Neuronal stem cell (in vitro differentiated cells): Measurements from ENCODE around the gene SH3GLB1.

Experiments
- DNase-seq: peaks from one replicate; pipeline ENCODE4 v3.0.0-alpha.2; 2013; ENCODE audit warnings: low spot score
- H2AFZ ChIP-seq: one replicate; pipeline ENCODE4 v1.6.1; 2013; ENCODE audit warnings: mild to moderate bottlenecking, low read length, inconsistent platforms
- H2AK5ac ChIP-seq: 2 replicates; pipeline ENCODE4 v1.6.1; 2013; ENCODE audit warnings: low read depth, mild to moderate bottlenecking, inconsistent platforms, low read length, moderate library complexity, mixed read lengths
- H2BK120ac ChIP-seq: 2 replicates; pipeline ENCODE4 v1.6.1; 2013; ENCODE audit warnings: low read depth, mild to moderate bottlenecking, inconsistent platforms, low read length, moderate library complexity, mixed read lengths
- H2BK12ac ChIP-seq: one replicate; pipeline ENCODE4 v1.6.1; 2013; ENCODE audit warnings: low read length, inconsistent platforms
- H2BK15ac ChIP-seq: 2 replicates; pipeline ENCODE4 v1.6.1; 2013; ENCODE audit warnings: mild to moderate bottlenecking, low read length, inconsistent platforms, mixed read lengths
- H2BK5ac ChIP-seq: one replicate; pipeline ENCODE4 v1.6.1; 2013; ENCODE audit warnings: inconsistent platforms, mild to moderate bottlenecking, low read length, moderate library complexity
- H3K14ac ChIP-seq: one replicate; pipeline ENCODE4 v1.6.1; 2013; ENCODE audit warnings: low read length, inconsistent platforms
- H3K18ac ChIP-seq: 2 replicates; pipeline ENCODE4 v1.6.1; 2013; ENCODE audit warnings: low read length, inconsistent platforms
- H3K23ac ChIP-seq: 2 replicates; pipeline ENCODE4 v1.6.1; 2013; ENCODE audit warnings: low read depth, mild to moderate bottlenecking, mixed read lengths, low read length, inconsistent platforms; ENCODE audit not compliant: poor library complexity
- H3K27ac ChIP-seq: replicated peaks from 3 replicates; pipeline ENCODE4 v1.5.1; 2013; ENCODE audit warnings: low read length, inconsistent platforms
- H3K27me3 ChIP-seq, 3 experiments: 2 replicates each; pipeline ENCODE4 v1.6.1; 2013; ENCODE audit warnings: low read length in 3 of 3, mild to moderate bottlenecking in 2 of 3, inconsistent platforms in 1 of 3, low read depth in 1 of 3, mixed read lengths in 1 of 3, moderate library complexity in 1 of 3; ENCODE audit not compliant: control insufficient read depth in 3 of 3, insufficient read depth in 3 of 3
- H3K36me3 ChIP-seq, 2 donors: replicated peaks in 1 of 2; 2 replicates each; pipeline ENCODE4 v1.6.1; 2013; ENCODE audit warnings: low read length in 2 of 2; ENCODE audit not compliant: control insufficient read depth in 2 of 2, insufficient read depth in 2 of 2
- H3K4ac ChIP-seq: 2 replicates; pipeline ENCODE4 v1.6.1; 2013; ENCODE audit warnings: inconsistent platforms, mild to moderate bottlenecking, low read length, moderate library complexity
- H3K4me1 ChIP-seq, 2 donors: 1 replicate in 1 of 2; 2 replicates in 1 of 2; pipeline ENCODE4 v1.6.1; 2013; ENCODE audit warnings: low read length in 2 of 2, low read depth in 1 of 2; ENCODE audit not compliant: control insufficient read depth in 2 of 2, insufficient read depth in 1 of 2
- H3K4me2 ChIP-seq: one replicate; pipeline ENCODE4 v1.6.1; 2013; ENCODE audit warnings: mild to moderate bottlenecking, low read length, inconsistent platforms; ENCODE audit not compliant: insufficient read depth, poor library complexity, severe bottlenecking
- H3K4me3 ChIP-seq, 2 donors: 2 replicates each; pipeline ENCODE4 v1.5.1; 2013; ENCODE audit warnings: low read length in 2 of 2, mild to moderate bottlenecking in 2 of 2, inconsistent platforms in 1 of 2, moderate library complexity in 1 of 2
- H3K79me1 ChIP-seq: one replicate; pipeline ENCODE4 v1.6.1; 2013; ENCODE audit warnings: low read depth, mild to moderate bottlenecking, inconsistent platforms, low read length, moderate library complexity
- H3K9ac ChIP-seq: one replicate; pipeline ENCODE4 v1.6.1; 2013; ENCODE audit warnings: mild to moderate bottlenecking, low read depth, low read length, inconsistent platforms; ENCODE audit not compliant: poor library complexity
- H3K9me3 ChIP-seq, 2 donors: replicated peaks in 1 of 2; 2 replicates each; pipeline versions ENCODE3 to v1.6.1; 2013; ENCODE audit warnings: low read length in 2 of 2, mild to moderate bottlenecking in 2 of 2, inconsistent platforms in 1 of 2, low read depth in 1 of 2, mixed read lengths in 1 of 2, moderate library complexity in 1 of 2; ENCODE audit not compliant: control insufficient read depth in 2 of 2, insufficient read depth in 1 of 2
- H4K8ac ChIP-seq: one replicate; pipeline ENCODE4 v1.6.1; 2013; ENCODE audit warnings: low read depth, mild to moderate bottlenecking, inconsistent platforms, low read length, moderate library complexity
- H4K91ac ChIP-seq: one replicate; pipeline ENCODE4 v1.6.1; 2013; ENCODE audit warnings: low read length, low read depth, mild to moderate bottlenecking, inconsistent platforms; ENCODE audit not compliant: poor library complexity
- WGBS, 2 donors: extraction: QIAGEN DNeasy Blood & Tissue Kit; methylation state at CpG; one replicate each; pipeline ENCODE4 v1.1.7; 2013; ENCODE audit warnings: missing lambda C conversion rate in 2 of 2, mixed read lengths in 1 of 2; ENCODE audit not compliant: insufficient read length in 2 of 2, insufficient replicate concordance in 1 of 2; ENCODE audit errors: extremely low coverage in 2 of 2; 5-methylcytosine and 5-hydroxymethylcytosine counted together

The SH3GLB1 gene

GRCh38 chr1:86775395-86775794 lies 71.0 kb downstream of the SH3GLB1 start:
- no peak overlapping the region for H2BK15ac ChIP-seq
- DNase-seq, result no peak
- H3K23ac ChIP-seq, result no peak overlapping the region
- no peaks in the 10 kb centered on the region for H3K36me3 ChIP-seq
- no peaks in the 10 kb centered on the region for H3K79me1 ChIP-seq
- peak overlapping the region; percentile 43 for H2AFZ ChIP-seq
- H3K27ac ChIP-seq, result no peak overlapping the region
- H2AK5ac ChIP-seq, result no peak overlapping the region
- H3K27me3 ChIP-seq, result no peaks in the 10 kb centered on the region
- no peak overlapping the region for H3K9ac ChIP-seq
- H3K9me3 ChIP-seq, result no peaks in the 10 kb centered on the region
- peaks cover 7 to 10% of the 10 kb centered on the region in 2 donors for H3K4me1 ChIP-seq
- no peak overlapping the region for H4K91ac ChIP-seq
- no peak overlapping the region for H2BK5ac ChIP-seq
- no peak overlapping the region for H3K18ac ChIP-seq
- no peak overlapping the region for H3K4me3 ChIP-seq
- no peak overlapping the region for H4K8ac ChIP-seq
- WGBS, 2 donors, result no CpG with 5 or more reads among the region's 1 CpG
- H2BK120ac ChIP-seq, result no peak overlapping the region
- no peak overlapping the region for H3K4ac ChIP-seq
- no peak overlapping the region for H3K4me2 ChIP-seq
- no peak overlapping the region for H3K14ac ChIP-seq
- no peak overlapping the region for H2BK12ac ChIP-seq

- no peak overlapping the region for H3K14ac ChIP-seq
- H2AFZ ChIP-seq, result no peak overlapping the region
- H2BK5ac ChIP-seq, result no peak overlapping the region
- no peak overlapping the region for H3K23ac ChIP-seq
- no peaks in the 10 kb centered on the region for H3K9me3 ChIP-seq
- H3K18ac ChIP-seq, result no peak overlapping the region
- no peak overlapping the region for H3K4ac ChIP-seq
- H3K4me2 ChIP-seq, result no peak overlapping the region
- H2BK12ac ChIP-seq, result no peak overlapping the region
- no peak overlapping the region for H4K8ac ChIP-seq
- H3K36me3 ChIP-seq, result no peaks in the 10 kb centered on the region
- H2BK120ac ChIP-seq, result no peak overlapping the region
- H3K27ac ChIP-seq, result no peak overlapping the region
- H3K79me1 ChIP-seq, result no peaks in the 10 kb centered on the region
- no peak overlapping the region for H3K4me3 ChIP-seq
- no peaks in the 10 kb centered on the region for H3K27me3 ChIP-seq
- no CpG with 5 or more reads among the region's 2 CpGs for WGBS, 2 donors
- no peak overlapping the region for H2AK5ac ChIP-seq
- H3K9ac ChIP-seq, result no peak overlapping the region
- no peak for DNase-seq
- H4K91ac ChIP-seq, result no peak overlapping the region
- no peak overlapping the region for H2BK15ac ChIP-seq
- peaks cover 7 to 10% of the 10 kb centered on the region in 2 donors for H3K4me1 ChIP-seq
Measured at GRCh38 chr1:86776108-86776507, 71.7 kb downstream of the SH3GLB1 start.

GRCh38 chr1:86778569-86779239 lies 74.3 kb downstream of the SH3GLB1 start:
- H3K4me1 ChIP-seq, result peaks cover 7 to 10% of the 10 kb centered on the region in 2 donors
- no peak overlapping the region for H2BK120ac ChIP-seq
- H3K4me3 ChIP-seq, result peak overlapping the region in 1 of 2 donors; percentile 27
- no peak overlapping the region for H2AFZ ChIP-seq
- H3K23ac ChIP-seq, result no peak overlapping the region
- no peak overlapping the region for H3K14ac ChIP-seq
- peak overlapping the region; percentile 6 for H2BK5ac ChIP-seq
- no peaks in the 10 kb centered on the region for H3K79me1 ChIP-seq
- no peak for DNase-seq
- no peak overlapping the region for H3K4ac ChIP-seq
- H4K91ac ChIP-seq, result no peak overlapping the region
- H3K9me3 ChIP-seq, result no peaks in the 10 kb centered on the region
- WGBS, 2 donors, result no CpG with 5 or more reads among the region's 2 CpGs
- no peak overlapping the region for H4K8ac ChIP-seq
- H3K27ac ChIP-seq, result no peak overlapping the region
- H3K4me2 ChIP-seq, result no peak overlapping the region
- H2BK12ac ChIP-seq, result no peak overlapping the region
- H3K18ac ChIP-seq, result no peak overlapping the region
- no peaks in the 10 kb centered on the region for H3K27me3 ChIP-seq
- no peak overlapping the region for H3K9ac ChIP-seq
- H2AK5ac ChIP-seq, result no peak overlapping the region
- H2BK15ac ChIP-seq, result no peak overlapping the region
- H3K36me3 ChIP-seq, result no peaks in the 10 kb centered on the region

GRCh38 chr1:86779308-86780191 lies 75.2 kb downstream of the SH3GLB1 start:
- H3K14ac ChIP-seq, result no peak overlapping the region
- no peak overlapping the region for H3K27ac ChIP-seq
- DNase-seq, result no peak
- H3K36me3 ChIP-seq, result no peaks in the 10 kb centered on the region
- peaks cover 1 to 6% of the 10 kb centered on the region in 2 donors for H3K4me1 ChIP-seq
- no peaks in the 10 kb centered on the region for H3K79me1 ChIP-seq
- H2BK12ac ChIP-seq, result no peak overlapping the region
- H2AK5ac ChIP-seq, result no peak overlapping the region
- WGBS, 2 donors, result no CpG with 5 or more reads among the region's 8 CpGs
- H3K27me3 ChIP-seq, result no peaks in the 10 kb centered on the region
- no peak overlapping the region for H2BK120ac ChIP-seq
- no peak overlapping the region for H3K4me3 ChIP-seq
- H3K9me3 ChIP-seq, result no peaks in the 10 kb centered on the region
- no peak overlapping the region for H3K9ac ChIP-seq
- H3K4ac ChIP-seq, result no peak overlapping the region
- no peak overlapping the region for H3K18ac ChIP-seq
- H2AFZ ChIP-seq, result no peak overlapping the region
- H4K8ac ChIP-seq, result no peak overlapping the region
- no peak overlapping the region for H4K91ac ChIP-seq
- no peak overlapping the region for H2BK5ac ChIP-seq
- no peak overlapping the region for H2BK15ac ChIP-seq
- H3K23ac ChIP-seq, result no peak overlapping the region
- H3K4me2 ChIP-seq, result no peak overlapping the region
